ENCODE measurements around the gene EPHB2.
A peak's percentile ranks its signal among the peaks of the same experiment; 100 is the strongest.

The EPHB2 gene

GRCh38 chr1:22877112-22877915, 166.7 kb downstream of the EPHB2 start:
- DNase-seq (ENCODE audit: low spot score) = no peak

GRCh38 chr1:22877980-22878379, 167.3 kb downstream of the EPHB2 start:
- no peak for DNase-seq (ENCODE audit: low spot score)

- DNase-seq (ENCODE audit: low spot score) = no peak
These were observed 168.0 kb downstream of the EPHB2 start for GRCh38 chr1:22878626-22879025.

- DNase-seq (ENCODE audit: low spot score) = no peak
These were observed 168.8 kb downstream of the EPHB2 start for GRCh38 chr1:22879445-22879844.

- DNase-seq (ENCODE audit: low spot score) = no peak
These were observed 169.5 kb downstream of the EPHB2 start for GRCh38 chr1:22880174-22880601.

- DNase-seq (ENCODE audit: low spot score) = no peak
These were observed 172.8 kb downstream of the EPHB2 start for GRCh38 chr1:22883406-22883805.

GRCh38 chr1:22884806-22885530, 174.3 kb downstream of the EPHB2 start:
- DNase-seq (ENCODE audit: low spot score) = no peak

- DNase-seq (ENCODE audit: low spot score) = no peak
These were observed 175.6 kb downstream of the EPHB2 start for GRCh38 chr1:22886211-22886610.

GRCh38 chr1:22887491-22887890, 176.9 kb downstream of the EPHB2 start:
- no peak for DNase-seq (ENCODE audit: low spot score)

- DNase-seq (ENCODE audit: low spot score) = no peak
These were observed 177.9 kb downstream of the EPHB2 start for GRCh38 chr1:22888320-22889075.

- DNase-seq (ENCODE audit: low spot score) = peak; percentile 20
These were observed 178.7 kb downstream of the EPHB2 start for GRCh38 chr1:22889213-22889827.

GRCh38 chr1:22892789-22893188, 182.2 kb downstream of the EPHB2 start:
- no peak for DNase-seq (ENCODE audit: low spot score)

GRCh38 chr1:22893292-22893691, 182.7 kb downstream of the EPHB2 start:
- DNase-seq (ENCODE audit: low spot score) = no peak

GRCh38 chr1:22895357-22895756, 184.7 kb downstream of the EPHB2 start:
- DNase-seq (ENCODE audit: low spot score) = no peak

GRCh38 chr1:22896184-22896583, 185.5 kb downstream of the EPHB2 start:
- DNase-seq (ENCODE audit: low spot score) = no peak

- no peak for DNase-seq (ENCODE audit: low spot score)
These were observed 189.8 kb downstream of the EPHB2 start for GRCh38 chr1:22900451-22900850.

- DNase-seq (ENCODE audit: low spot score) = no peak
These were observed 192.5 kb downstream of the EPHB2 start for GRCh38 chr1:22903113-22903512.

GRCh38 chr1:22906968-22907367, 196.3 kb downstream of the EPHB2 start:
- DNase-seq (ENCODE audit: low spot score) = no peak

GRCh38 chr1:22907528-22907927, 196.9 kb downstream of the EPHB2 start:
- no peak for DNase-seq (ENCODE audit: low spot score)

- DNase-seq (ENCODE audit: low spot score) = no peak
These were observed 198.3 kb downstream of the EPHB2 start for GRCh38 chr1:22908880-22909426.

- no peak for DNase-seq (ENCODE audit: low spot score)
These were observed 199.6 kb downstream of the EPHB2 start for GRCh38 chr1:22910286-22910685.
